Activated CD4-positive, alpha-beta memory T cell treated with anti-CD3 and anti-CD28 coated beads for 36 hours (primary cell): ENCODE results near the gene HOXC9. TPM values are rescaled to one million over a fixed set of nuclear protein-coding genes. Genes with fewer than 3 reads are reported as not detected.
A peak's percentile ranks its signal among the peaks of the same experiment; 100 is the strongest.

Source experiments
- CTCF ChIA-PET: fragments of 350-600 bp; sonication (Branson Sonifier 250); formaldehyde crosslinking; loops from one replicate; lab custom pipeline; 2021; ENCODE audit warnings: antibody characterized with exemption, inconsistent platforms; lab: Charles Lee
- POLR2A ChIA-PET: fragments of 350-600 bp; sonication (Branson Sonifier 250); formaldehyde crosslinking; loops from one replicate; lab custom pipeline; 2021; ENCODE audit warnings: antibody characterized with exemption; lab: Charles Lee
- DNase-seq: peaks from one replicate; pipeline ENCODE4 v3.0.0-alpha.2; 2020
- H3K27ac Mint-ChIP-seq: one replicate; pipeline ENCODE4 v1.8.0; 2021; ENCODE audit warnings: mixed read lengths
- H3K27me3 Mint-ChIP-seq: one replicate; pipeline ENCODE4 v1.8.0; 2021; ENCODE audit warnings: mixed read lengths
- H3K36me3 Mint-ChIP-seq: one replicate; pipeline ENCODE4 v1.8.0; 2021; ENCODE audit warnings: mixed read lengths
- H3K4me1 Mint-ChIP-seq: one replicate; pipeline ENCODE4 v1.8.0; 2021; ENCODE audit warnings: low read depth, mixed read lengths
- H3K4me3 Mint-ChIP-seq: one replicate; pipeline ENCODE4 v1.8.0; 2021; ENCODE audit warnings: mild to moderate bottlenecking, mixed read lengths
- H3K9me3 Mint-ChIP-seq: one replicate; pipeline ENCODE4 v1.8.0; 2021; ENCODE audit warnings: mixed read lengths
- intact Hi-C: fragments of 100-400 bp; cut with micrococcal nuclease; formaldehyde crosslinking; loops from one replicate; pipeline ENCODE4 v1.15.1; 2023
- microRNA-seq: library from miRNA; unstranded; fragments of <30 nt; microRNA quantifications from one replicate; pipeline ENCODE4 v1.2.0, GENCODE V29; 2022; ENCODE audit warnings: borderline number of aligned reads, borderline microRNAs expressed, borderline replicate concordance
- total RNA-seq, 2 experiments: library from RNA; stranded (reverse); gene quantifications; one replicate each; pipeline ENCODE4 v1.2.3, GENCODE V29; 2021

Gene HOXC9
- total RNA-seq, 2 experiments from 2014 or later, result not detected

- H3K27ac Mint-ChIP-seq, result no peak overlapping the region
- H3K27me3 Mint-ChIP-seq, result peaks cover 77% of the 10 kb centered on the region
- intact Hi-C loops, result loop anchor here (5.0 kb wide), 2 partner anchors 60 to 100 kb away; partner anchors contain the start of gene HOXC12
- no peak overlapping the region for H3K4me3 Mint-ChIP-seq
- ChIA-PET POLR2A (no interaction called here), CTCF (interaction anchor here (1.0 to 4.0 kb wide), 6 partner anchors 19 to 149 kb away, joined by 3 to 18 read pairs (median 6); partner anchors contain the start of genes HOXC10 and HOXC5)
- H3K4me1 Mint-ChIP-seq, result peaks cover 28% of the 10 kb centered on the region
- no peak for DNase-seq
- H3K36me3 Mint-ChIP-seq, result no peaks in the 10 kb centered on the region
- H3K9me3 Mint-ChIP-seq, result no peaks in the 10 kb centered on the region
Measured at GRCh38 chr12:54051874-54052437, 52.0 kb downstream of the HOXC9 start.

GRCh38 chr12:54052438-54053002 lies 52.6 kb downstream of the HOXC9 start:
- POLR2A ChIA-PET, result no interaction called here
- H3K4me3 Mint-ChIP-seq, result peak overlapping the region; percentile 33
- no peaks in the 10 kb centered on the region for H3K9me3 Mint-ChIP-seq
- H3K4me1 Mint-ChIP-seq, result peaks cover 28% of the 10 kb centered on the region
- no peaks in the 10 kb centered on the region for H3K36me3 Mint-ChIP-seq
- no peak overlapping the region for H3K27ac Mint-ChIP-seq
- DNase-seq, result no peak
- CTCF ChIA-PET, result interaction anchor here (1.0 to 4.0 kb wide), 7 partner anchors 20 to 168 kb away, joined by 3 to 18 read pairs (median 5); partner anchors contain the start of genes HOXC10 and HOXC5
- intact Hi-C loops, result loop anchor here (5.0 kb wide), 2 partner anchors 60 to 100 kb away; partner anchors contain the start of gene HOXC12
- H3K27me3 Mint-ChIP-seq, result peaks cover 80% of the 10 kb centered on the region

Small RNAs within 50 kb of the gene (microRNA-seq; reads per million reads assigned to microRNA genes)
- not detected for gene MIR196A2
- not detected for gene MIR615

Other genes with a start within 250 kb of the HOXC9 start
- gene CISTR, start 248.2 kb upstream of the HOXC9 start, total RNA-seq, result not detected
- not detected for gene HOXC13, start 61.3 kb upstream of the HOXC9 start, total RNA-seq
- gene HOXC12, start 45.3 kb upstream of the HOXC9 start, total RNA-seq, result not detected
- gene HOXC11, start 27.0 kb upstream of the HOXC9 start, total RNA-seq, result not detected
- not detected for gene HOTAIR, start 25.2 kb upstream of the HOXC9 start, total RNA-seq
- not detected for gene HOXC10, start 15.0 kb upstream of the HOXC9 start, total RNA-seq
- gene HOXC8, start 8.8 kb downstream of the HOXC9 start, total RNA-seq, result not detected
- not detected for gene HOXC6, start 28.3 kb downstream of the HOXC9 start, total RNA-seq
- not detected for gene HOXC5, start 32.9 kb downstream of the HOXC9 start, total RNA-seq
- under 1 TPM in 1 of 2 experiments, not detected in 1; 0.17 TPM for gene HOXC4, start 53.7 kb downstream of the HOXC9 start, total RNA-seq
- gene SMUG1, start 188.8 kb downstream of the HOXC9 start, total RNA-seq, result 10 to 100 TPM; 25.3 to 26.4 TPM